Measurements from ENCODE around the gene THSD7B.

DNA sequence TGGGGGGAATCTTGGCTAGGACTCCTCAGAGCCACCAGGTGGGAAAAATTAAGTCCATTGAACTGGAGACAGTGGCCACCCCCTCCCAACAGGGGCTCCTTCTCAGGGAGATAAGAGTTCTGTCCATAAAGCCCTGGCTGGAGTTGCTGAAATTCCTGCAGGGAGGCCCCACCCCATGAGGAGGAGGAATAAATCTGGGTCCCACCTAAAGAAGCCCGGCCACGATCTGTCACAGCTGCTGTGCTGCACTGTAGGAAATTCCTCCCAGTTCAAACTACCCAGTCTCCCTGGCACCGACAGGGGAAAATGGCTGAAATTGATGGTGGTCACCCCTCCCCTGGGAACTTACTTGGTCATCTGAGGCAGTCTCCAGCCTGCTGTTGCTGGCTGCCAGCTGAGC is 215.0 kb downstream of the THSD7B start:
- TF ChIP-seq GATA2 (IDR thresholded peaks at IDR 0.05; ENCODE audit: low read depth, low read length), result no peak
- TF ChIP-seq GATA3 (IDR thresholded peaks at IDR 0.05; ENCODE audit: low read depth, low read length), result no peak
